NCI-H748 (cell line): Measurements from ENCODE around the gene ELOVL2.
A peak's percentile ranks its signal among the peaks of the same experiment; 100 is the strongest.
"Not testable (repeated sequence)": the region's sequence is repeated elsewhere in the genome, so short reads cannot be mapped to it uniquely, and the experiment has no call there.

Source experiments
- DNase-seq: peaks from one replicate; lab custom pipeline; 2025; ENCODE audit not compliant: unreplicated experiment; lab: John Stamatoyannopoulos, UW

ELOVL2 gene

DNA sequence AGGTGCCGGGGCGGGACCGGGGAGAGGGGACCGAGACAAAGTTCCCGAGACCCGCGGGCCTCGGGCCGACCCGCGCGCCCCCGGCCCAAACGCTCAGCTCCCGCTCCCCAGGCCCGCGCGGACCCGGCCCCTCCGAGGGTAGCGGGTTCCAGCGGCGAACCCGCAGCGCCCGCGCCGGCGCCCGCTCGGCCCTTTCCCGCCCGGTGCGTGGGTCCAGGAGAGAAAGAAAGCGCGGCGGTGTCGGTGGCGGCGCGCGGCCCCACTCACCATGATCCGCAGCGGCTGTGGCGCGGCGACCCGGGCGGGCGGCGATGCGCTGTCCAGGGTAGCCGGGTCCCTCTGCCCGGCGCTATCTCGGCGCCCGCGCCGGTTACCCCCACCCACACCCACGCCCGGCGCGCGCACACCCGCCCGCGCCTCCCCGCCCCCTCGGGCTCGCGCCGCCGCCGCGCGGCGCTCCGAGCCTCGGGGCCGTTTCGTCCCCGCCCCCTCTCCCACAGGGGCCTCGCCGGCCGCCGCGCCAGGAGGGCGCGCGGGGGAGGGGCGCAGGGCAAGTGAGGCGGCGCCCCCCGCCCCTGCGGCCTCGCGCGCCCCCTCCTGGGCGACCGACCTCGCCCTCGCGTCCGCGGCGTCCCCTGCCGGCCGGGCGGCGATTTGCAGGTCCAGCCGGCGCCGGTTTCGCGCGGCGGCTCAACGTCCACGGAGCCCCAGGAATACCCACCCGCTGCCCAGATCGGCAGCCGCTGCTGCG is at the start of gene ELOVL2:
Gene ELOVL2 (minus strand): TSS at position 345 of the 751 bp plus-strand sequence. CDS start 75 bp downstream, at position 270.
- peak; percentile 86 for DNase-seq

DNA sequence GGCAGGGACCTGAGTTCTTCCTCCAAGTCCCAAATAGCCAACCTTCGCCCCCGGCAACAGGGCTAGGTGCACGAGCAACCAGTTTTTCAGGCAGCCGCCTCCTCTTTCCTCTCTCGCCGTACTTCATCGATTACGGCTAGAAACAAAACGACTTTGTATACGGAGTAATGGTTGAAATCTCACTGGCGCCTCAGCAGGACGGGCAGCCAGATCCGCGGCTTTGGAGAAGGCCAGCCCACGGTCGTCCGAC is 49.2 kb upstream of the ELOVL2 start:
- DNase-seq = no peak

DNA sequence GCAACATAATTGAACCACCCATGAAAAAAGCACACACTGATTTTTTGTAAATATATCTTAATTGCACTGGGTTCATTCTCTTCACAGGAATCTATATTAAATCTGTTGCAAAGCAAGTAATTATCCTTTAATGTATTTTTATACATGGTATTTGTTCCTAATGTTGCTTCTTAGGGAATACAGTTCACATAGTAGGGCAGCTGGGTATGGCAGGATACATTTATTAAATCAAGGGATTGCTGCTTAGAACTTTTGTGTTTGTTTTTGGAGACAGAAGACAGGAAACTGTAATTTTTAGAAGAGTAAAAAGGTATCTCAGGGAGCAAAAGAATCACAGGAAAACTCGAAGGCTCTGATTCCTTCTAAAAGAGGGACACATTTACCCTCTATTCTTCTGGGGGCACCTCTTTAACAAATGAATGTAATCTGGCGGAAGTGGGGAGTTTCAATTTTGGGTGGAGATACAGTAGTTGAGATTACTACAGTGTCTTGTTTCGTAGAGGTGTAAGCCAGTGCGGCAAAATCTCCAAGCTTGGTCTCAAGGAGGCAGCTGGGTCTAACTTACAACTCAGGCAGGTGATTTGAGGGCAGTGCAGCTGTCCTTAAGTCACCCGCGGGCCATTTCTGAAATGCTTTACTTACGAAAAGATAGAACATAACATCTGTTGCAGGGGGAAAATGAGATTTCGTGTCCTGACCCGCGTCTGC is 48.7 kb upstream of the ELOVL2 start:
- DNase-seq = no peak

- not testable (repeated sequence) for DNase-seq
Observed at GRCh38 chr6:11091141-11091540, 47.0 kb upstream of the ELOVL2 start.

GRCh38 chr6:11089695-11090094 is 45.6 kb upstream of the ELOVL2 start:
- no peak for DNase-seq

GRCh38 chr6:11087141-11087812 is 43.2 kb upstream of the ELOVL2 start:
- not testable (repeated sequence) for DNase-seq

DNA sequence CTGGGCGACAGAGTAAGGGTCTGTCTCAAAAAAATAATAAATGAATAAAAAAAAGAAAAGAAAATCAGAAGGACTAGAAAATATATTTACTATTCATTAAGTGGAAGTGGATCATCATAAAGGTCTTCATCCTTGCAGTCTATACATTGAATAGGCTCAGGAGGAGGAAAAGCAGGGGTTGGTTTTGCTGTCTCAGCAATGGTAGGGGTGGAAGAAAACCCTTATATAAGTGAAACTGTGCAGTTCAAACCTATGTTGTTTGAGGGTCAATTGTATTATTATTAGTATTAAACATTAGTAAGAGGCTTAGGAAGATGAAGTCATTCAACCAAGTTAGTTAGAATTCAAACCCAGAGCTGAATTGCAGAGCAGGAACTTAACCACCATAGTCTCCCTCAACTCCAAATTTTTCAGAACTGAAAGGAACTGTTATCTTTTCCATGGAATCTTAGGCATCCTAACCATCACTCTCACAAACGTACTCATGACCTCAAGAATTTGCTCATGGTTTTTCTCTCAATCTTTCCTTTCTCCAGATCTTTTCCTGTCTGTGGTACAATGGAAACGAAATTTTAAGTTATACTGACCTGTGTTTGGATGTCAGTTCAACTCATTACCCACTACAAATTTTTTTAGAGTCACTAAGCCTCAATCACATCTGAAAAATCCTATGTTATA is 41.8 kb upstream of the ELOVL2 start:
- no peak for DNase-seq

DNA sequence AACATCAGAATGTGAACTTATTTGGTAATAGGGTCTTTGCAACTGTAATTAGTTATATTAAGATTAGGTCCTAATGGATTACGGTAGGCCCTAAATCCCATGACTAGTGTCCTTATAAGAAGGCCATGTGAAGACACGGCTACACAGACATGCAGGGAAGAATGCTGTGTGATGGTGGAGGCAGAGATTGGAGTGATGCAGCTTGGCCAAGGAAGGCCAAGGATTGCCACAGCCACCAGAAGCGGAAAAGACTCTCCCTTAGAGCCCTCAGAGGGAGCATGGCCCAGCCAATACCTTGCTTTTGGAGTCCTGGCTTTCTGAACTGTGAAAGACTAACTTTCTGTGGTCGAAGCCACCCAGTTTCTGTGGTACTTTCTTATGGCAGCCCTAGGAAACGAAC is 39.9 kb upstream of the ELOVL2 start:
- DNase-seq = no peak

GRCh38 chr6:11083491-11083890 is 39.4 kb upstream of the ELOVL2 start:
- DNase-seq = no peak

GRCh38 chr6:11080296-11080695 is 36.2 kb upstream of the ELOVL2 start:
- no peak for DNase-seq

DNA sequence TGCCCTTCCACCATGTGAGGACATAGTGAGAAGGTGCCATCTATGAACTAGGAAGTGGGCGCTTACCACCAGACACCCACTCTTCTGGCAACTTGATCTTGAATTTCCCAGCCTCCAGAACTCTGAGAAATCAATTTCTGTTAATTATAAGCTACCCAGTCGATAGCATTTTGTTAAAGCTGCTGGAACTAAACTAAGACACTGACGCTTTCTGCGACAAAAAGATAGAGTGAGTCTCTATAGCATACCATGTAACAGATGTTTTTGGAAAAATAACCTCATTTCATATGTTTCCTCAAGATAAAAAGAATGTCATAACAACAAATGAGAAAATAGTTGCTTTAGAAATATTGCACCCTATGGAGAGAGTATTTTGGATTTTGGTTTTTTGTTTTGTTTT is 34.2 kb upstream of the ELOVL2 start:
- DNase-seq = no peak

DNA sequence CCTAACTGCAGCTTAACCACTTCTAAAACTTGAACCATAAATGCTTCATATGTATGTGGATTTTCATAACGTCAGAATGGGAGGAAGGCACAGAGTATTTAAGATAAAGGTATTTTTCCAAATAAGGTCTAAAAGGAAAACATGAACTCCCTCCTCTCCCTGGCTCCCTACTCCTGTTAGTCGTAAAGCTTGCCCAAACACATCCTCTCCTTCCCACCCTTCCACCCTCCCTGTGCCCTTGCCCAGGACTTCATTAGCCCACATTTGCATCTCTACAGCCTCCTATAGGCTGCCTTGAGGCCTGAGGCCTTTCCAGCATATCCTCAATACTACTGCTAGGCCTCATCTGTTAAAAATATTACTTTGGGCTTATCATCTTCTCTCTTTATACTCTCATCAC is 32.4 kb upstream of the ELOVL2 start:
- DNase-seq = no peak

- no peak for DNase-seq
Observed at GRCh38 chr6:11072101-11072500, 28.0 kb upstream of the ELOVL2 start.

GRCh38 chr6:11069760-11070159 is 25.7 kb upstream of the ELOVL2 start:
- DNase-seq = no peak

GRCh38 chr6:11067348-11067747 is 23.2 kb upstream of the ELOVL2 start:
- peak; percentile 61 for DNase-seq

GRCh38 chr6:11066505-11067347 is 22.6 kb upstream of the ELOVL2 start:
- DNase-seq = no peak

GRCh38 chr6:11065436-11066202 is 21.5 kb upstream of the ELOVL2 start:
- DNase-seq = no peak

- no peak for DNase-seq
Observed at GRCh38 chr6:11064836-11065235, 20.7 kb upstream of the ELOVL2 start.

- no peak for DNase-seq
Observed at GRCh38 chr6:11062715-11063114, 18.6 kb upstream of the ELOVL2 start.

DNA sequence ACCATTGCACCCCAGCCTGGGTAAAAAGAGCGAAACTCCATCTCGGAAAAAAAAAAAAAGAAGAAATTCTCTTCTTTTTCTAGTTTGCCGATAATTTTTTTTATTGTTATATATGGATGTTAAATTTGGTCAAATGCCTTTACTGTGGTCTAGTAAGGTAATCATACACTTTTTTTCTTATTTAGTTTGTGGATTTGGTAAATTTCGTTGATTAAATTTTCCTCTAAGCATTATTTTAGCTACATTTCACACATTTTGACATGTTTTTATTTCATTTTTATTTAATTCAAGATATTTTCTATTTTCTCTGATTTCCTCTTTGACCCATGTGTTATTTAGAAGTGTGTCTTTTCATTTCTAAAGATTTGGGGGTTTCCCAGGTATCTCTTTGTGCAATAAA is 18.0 kb upstream of the ELOVL2 start:
- no peak for DNase-seq
